GM19193 (cell line): ENCODE data around the gene SLC17A9.

Source experiments
- POLR2A ChIP-seq: IDR thresholded peaks from 4 replicates; pipeline ENCODE4 v1.6.1; 2011; ENCODE audit not compliant: insufficient read depth, insufficient read length; ENCODE audit errors: extremely low read depth

The SLC17A9 gene

GRCh38 chr20:62964700-62965099 lies 12.2 kb downstream of the SLC17A9 start:
- no peak for TF ChIP-seq POLR2A

GRCh38 chr20:62965363-62965771 lies 12.9 kb downstream of the SLC17A9 start:
- no peak for TF ChIP-seq POLR2A

GRCh38 chr20:62966212-62967148 lies 14.0 kb downstream of the SLC17A9 start:
- no peak for TF ChIP-seq POLR2A

GRCh38 chr20:62967149-62967501 lies 14.6 kb downstream of the SLC17A9 start:
- TF ChIP-seq POLR2A = no peak

- no peak for TF ChIP-seq POLR2A
These were observed 15.3 kb downstream of the SLC17A9 start for GRCh38 chr20:62967628-62968351.

GRCh38 chr20:62968378-62969178 lies 16.1 kb downstream of the SLC17A9 start:
- no peak for TF ChIP-seq POLR2A

GRCh38 chr20:62969179-62969760 lies 16.8 kb downstream of the SLC17A9 start:
- no peak for TF ChIP-seq POLR2A

GRCh38 chr20:62969939-62970306 lies 17.4 kb downstream of the SLC17A9 start:
- no peak for TF ChIP-seq POLR2A

- no peak for TF ChIP-seq POLR2A
These were observed 18.1 kb downstream of the SLC17A9 start for GRCh38 chr20:62970307-62971210.

GRCh38 chr20:62971211-62971949 lies 18.9 kb downstream of the SLC17A9 start:
- TF ChIP-seq POLR2A = no peak

GRCh38 chr20:62971950-62972844 lies 19.7 kb downstream of the SLC17A9 start:
- TF ChIP-seq POLR2A = no peak

GRCh38 chr20:62972845-62973745 lies 20.6 kb downstream of the SLC17A9 start:
- no peak for TF ChIP-seq POLR2A
